Naive thymus-derived CD4-positive, alpha-beta T cell (primary cell): Measurements from ENCODE around the gene TP53TG3B. TPM values are rescaled to one million over a fixed set of nuclear protein-coding genes. Genes with fewer than 3 reads are reported as not detected.

Experiments used
- polyA plus RNA-seq, 2 donors: library from polyadenylated mRNA; unstranded; fragments of 300-500 nt; fragmentation: Illumina TruSeq; gene quantifications; one replicate each; pipeline ENCODE4 v1.2.3, GENCODE V29; 2021
- total RNA-seq, 6 experiments: library from RNA in 5 of 6; stranded (reverse) in 5 of 6; gene quantifications; 1 replicate in 5 of 6; 2 replicates in 1 of 6; pipeline ENCODE4 v1.2.3 and lab custom pipeline; 2021 to 2026

TP53TG3B gene
- total and polyA plus RNA-seq, 7 experiments from 2014 or later = not detected

Other genes starting within 250 kb of the TP53TG3B start
- not detected for gene TP53TG3C, start 166.6 kb upstream of the TP53TG3B start, total RNA-seq
- gene TP53TG3C, start 166.6 kb upstream of the TP53TG3B start, polyA plus RNA-seq = not detected
- gene TP53TG3E, start 56.5 kb upstream of the TP53TG3B start, total RNA-seq = not detected
- not detected for gene TP53TG3E, start 56.5 kb upstream of the TP53TG3B start, polyA plus RNA-seq
- not detected for gene TP53TG3F, start 98.8 kb downstream of the TP53TG3B start, total RNA-seq
- not detected for gene TP53TG3F, start 98.8 kb downstream of the TP53TG3B start, polyA plus RNA-seq